HCT116 (cell line): Measurements from ENCODE around the gene COMMD1.

Experiments used
- CEBPB ChIP-seq: IDR thresholded peaks from 2 replicates; pipeline ENCODE4 v1.6.1; 2012; ENCODE audit warnings: low read depth
- CTCF ChIP-seq, 3 experiments: fragments of 200-600 bp in 1 of 3; sonication (generic) in 1 of 3; IDR thresholded peaks in 2 of 3; conservative IDR thresholded peaks in 1 of 3; 2 replicates each; pipeline ENCODE4 v1.5.1; 2012 to 2017; ENCODE audit warnings: low read depth in 2 of 3, low read length in 2 of 3, antibody characterized with exemption in 1 of 3, borderline replicate concordance in 1 of 3, control low read depth in 1 of 3, mild to moderate bottlenecking in 1 of 3, mixed read lengths in 1 of 3, mixed run types in 1 of 3, moderate library complexity in 1 of 3; ENCODE audit not compliant: insufficient read depth in 1 of 3
- ELF1 ChIP-seq: IDR thresholded peaks from 2 replicates; pipeline ENCODE4 v1.6.1; 2012; ENCODE audit warnings: low read depth, borderline replicate concordance
- EZH2 ChIP-seq: fragments of 200-600 bp; sonication (generic); IDR thresholded peaks from 2 replicates; pipeline ENCODE4 v1.6.1; 2017; ENCODE audit warnings: antibody characterized with exemption, mixed run types
- JUND ChIP-seq: IDR thresholded peaks from 2 replicates; pipeline ENCODE4 v1.6.1; 2012
- MAX ChIP-seq: IDR thresholded peaks from 2 replicates; pipeline ENCODE4 v1.6.1; 2012
- POLR2A ChIP-seq: IDR thresholded peaks from 2 replicates; pipeline ENCODE4 v1.7.0; 2011; ENCODE audit warnings: borderline replicate concordance; ENCODE audit not compliant: insufficient read depth, insufficient read length; ENCODE audit errors: extremely low read depth
- POLR2AphosphoS5 ChIP-seq: IDR thresholded peaks from 2 replicates; pipeline ENCODE4 v1.6.1; 2011; ENCODE audit warnings: mild to moderate bottlenecking, low read depth, low read length, moderate library complexity
- RAD21 ChIP-seq: IDR thresholded peaks from 2 replicates; pipeline ENCODE4 v1.6.1; 2012; ENCODE audit warnings: low read depth, mild to moderate bottlenecking
- REST ChIP-seq: IDR thresholded peaks from 2 replicates; pipeline ENCODE4 v1.6.1; 2012; ENCODE audit warnings: low read depth
- SIN3A ChIP-seq: IDR thresholded peaks from 2 replicates; pipeline ENCODE4 v1.6.1; 2012; ENCODE audit warnings: low read depth
- SP1 ChIP-seq: IDR thresholded peaks from 2 replicates; pipeline ENCODE4 v1.6.1; 2012; ENCODE audit warnings: low read depth
- YY1 ChIP-seq: IDR thresholded peaks from 2 replicates; pipeline ENCODE4 v1.6.1; 2011; ENCODE audit warnings: low read length, low read depth, moderate library complexity, mild to moderate bottlenecking; ENCODE audit not compliant: insufficient replicate concordance; ENCODE audit errors: extremely low read depth
- ZNF274 ChIP-seq: fragments of 200-500 bp; sonication (Bioruptor generic); IDR thresholded peaks from 2 replicates; pipeline ENCODE4 v1.6.1; 2014; ENCODE audit warnings: mild to moderate bottlenecking, low read depth, low read length, inconsistent platforms

- TF ChIP-seq CTCF (IDR thresholded peaks at IDR 0.05 in 2 of 3, conservative IDR thresholded peaks at IDR 0.05 in 1 of 3; ENCODE audit: borderline replicate concordance in 1 of 3, insufficient read depth in 1 of 3, low read depth in 2 of 3, low read length in 2 of 3) = no peak
- no peak for TF ChIP-seq POLR2A
- TF ChIP-seq ELF1 = no peak
- no peak for TF ChIP-seq SP1
- TF ChIP-seq MAX = no peak
- TF ChIP-seq EZH2 = no peak
- no peak for TF ChIP-seq SIN3A
- no peak for TF ChIP-seq JUND
- TF ChIP-seq CEBPB = no peak
- TF ChIP-seq ZNF274 = no peak
- no peak for TF ChIP-seq YY1
- TF ChIP-seq RAD21 = no peak
- no peak for TF ChIP-seq REST
- no peak for TF ChIP-seq POLR2AphosphoS5
Measured at GRCh38 chr2:61924895-61925663, 19.6 kb downstream of the COMMD1 start.
